Right lobe of liver (tissue), 4 donors: ENCODE measurements around the gene RBM45.

Experiments used
- CTCF ChIP-seq, 4 donors: fragments of 200-600 bp in 3 of 4; fragments of 450-650 bp in 1 of 4; IDR thresholded peaks; one replicate each; pipeline versions ENCODE4 v1.5.1 to v1.8.0; 2016 to 2022; ENCODE audit warnings: antibody characterized with exemption in 4 of 4, mild to moderate bottlenecking in 2 of 4
- POLR2A ChIP-seq: fragments of 450-650 bp; IDR thresholded peaks from one replicate; pipeline ENCODE4 v1.6.1; 2017; ENCODE audit warnings: antibody characterized with exemption, mild to moderate bottlenecking
- donor health status: DM: no; HTN: no; CAD: no.
- donor health status: DM: no; HTN: no; CAD: no.
- donor health status: DM: no; HTN: yes; CAD: no.

- no peak for TF ChIP-seq CTCF (IDR thresholded peaks at IDR 0.05)
- TF ChIP-seq POLR2A: no peak
Measured at GRCh38 chr2:178163395-178163794, 51.2 kb downstream of the RBM45 start.
